HL-60 (cell line): ENCODE data around the gene RAP2C.
"Not testable (repeated sequence)": the region's sequence is repeated elsewhere in the genome, so short reads cannot be mapped to it uniquely, and the experiment has no call there.

Experiments used
- DNase-seq, 2 experiments: peaks; one replicate each; pipeline ENCODE4 v3.0.0-alpha.2; 2010 to 2020; ENCODE audit warnings: low read depth in 1 of 2, low spot score in 1 of 2
- H3K27ac ChIP-seq: fragments of 250-450 bp; sonication (Bioruptor Pico); replicated peaks from 2 replicates; pipeline ENCODE4 v1.5.1; 2020; ENCODE audit warnings: mild to moderate bottlenecking, moderate library complexity
- H3K27me3 ChIP-seq: fragments of 250-450 bp; sonication (Bioruptor Pico); 2 replicates; pipeline ENCODE4 v1.5.1; 2021; ENCODE audit warnings: mild to moderate bottlenecking, moderate library complexity; ENCODE audit not compliant: insufficient read depth, poor library complexity, severe bottlenecking
- H3K4me3 ChIP-seq: replicated peaks from 2 replicates; pipeline ENCODE4 v1.5.1; 2011; ENCODE audit warnings: mild to moderate bottlenecking, control low read depth, low read length; ENCODE audit not compliant: insufficient read depth
- CTCF ChIP-seq: IDR thresholded peaks from one replicate; pipeline ENCODE4 v1.5.1; 2011; ENCODE audit warnings: low read length, control low read depth, inconsistent platforms; ENCODE audit not compliant: insufficient read depth
- GABPA ChIP-seq: IDR thresholded peaks from 2 replicates; pipeline ENCODE4 v1.6.1; 2012; ENCODE audit warnings: low read depth
- POLR2AphosphoS5 ChIP-seq: IDR thresholded peaks from 2 replicates; pipeline ENCODE4 v1.6.1; 2012; ENCODE audit warnings: low read depth
- REST ChIP-seq: IDR thresholded peaks from 2 replicates; pipeline ENCODE4 v1.6.1; 2012; ENCODE audit warnings: low read depth; ENCODE audit not compliant: insufficient replicate concordance
- SPI1 ChIP-seq: IDR thresholded peaks from 2 replicates; pipeline ENCODE4 v1.6.1; 2012; ENCODE audit warnings: low read depth, mild to moderate bottlenecking, borderline replicate concordance

Gene RAP2C

DNA sequence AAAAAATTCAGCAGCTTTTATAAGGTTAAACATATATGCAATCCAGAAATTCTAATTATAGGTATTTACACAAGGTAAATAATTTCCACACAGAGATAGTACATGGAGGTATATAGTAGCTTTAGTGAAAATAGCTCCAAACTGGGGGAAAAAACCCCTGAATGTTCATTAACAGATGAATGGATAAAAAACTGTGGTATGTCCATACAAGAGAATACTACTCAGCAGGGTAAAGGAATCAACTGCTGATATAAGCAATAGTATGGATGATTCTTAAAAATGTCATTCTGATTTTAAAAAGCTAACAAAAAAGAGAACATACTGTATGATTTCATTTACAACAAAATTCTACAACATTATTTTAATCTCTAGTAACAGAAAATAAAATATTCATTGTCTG is 54.2 kb downstream of the RAP2C start:
- no peak overlapping the region for H3K4me3 ChIP-seq
- TF ChIP-seq REST: no peak
- TF ChIP-seq SPI1: no peak
- no peak for TF ChIP-seq CTCF
- no peak for TF ChIP-seq POLR2AphosphoS5
- no peak for TF ChIP-seq GABPA
- DNase-seq: no peak
- H3K27me3 ChIP-seq: no peaks in the 10 kb centered on the region
- no peak overlapping the region for H3K27ac ChIP-seq

GRCh38 chrX:132163094-132163493 is 56.2 kb downstream of the RAP2C start:
- H3K27ac ChIP-seq, H3K4me3 ChIP-seq, DNase-seq, H3K27me3 ChIP-seq: not testable (repeated sequence)

GRCh38 chrX:132153166-132153565 is 66.1 kb downstream of the RAP2C start:
- H3K27me3 ChIP-seq: no peaks in the 10 kb centered on the region
- no peak overlapping the region for H3K4me3 ChIP-seq

More at GRCh38 chrX:132153166-132153565, 66.1 kb downstream of the RAP2C start:
- DNase-seq: no peak
- TF ChIP-seq POLR2AphosphoS5 (no peak), SPI1 (no peak), REST (no peak), CTCF (no peak), GABPA (no peak)
- H3K27ac ChIP-seq: no peak overlapping the region
